NCI-H1048 (cell line): ENCODE measurements around the gene ABR.
"Not testable (repeated sequence)": the region's sequence is repeated elsewhere in the genome, so short reads cannot be mapped to it uniquely, and the experiment has no call there.

ENCODE experiments used
- DNase-seq: peaks from one replicate; lab custom pipeline; 2025; lab: John Stamatoyannopoulos, UW

Gene ABR

DNA sequence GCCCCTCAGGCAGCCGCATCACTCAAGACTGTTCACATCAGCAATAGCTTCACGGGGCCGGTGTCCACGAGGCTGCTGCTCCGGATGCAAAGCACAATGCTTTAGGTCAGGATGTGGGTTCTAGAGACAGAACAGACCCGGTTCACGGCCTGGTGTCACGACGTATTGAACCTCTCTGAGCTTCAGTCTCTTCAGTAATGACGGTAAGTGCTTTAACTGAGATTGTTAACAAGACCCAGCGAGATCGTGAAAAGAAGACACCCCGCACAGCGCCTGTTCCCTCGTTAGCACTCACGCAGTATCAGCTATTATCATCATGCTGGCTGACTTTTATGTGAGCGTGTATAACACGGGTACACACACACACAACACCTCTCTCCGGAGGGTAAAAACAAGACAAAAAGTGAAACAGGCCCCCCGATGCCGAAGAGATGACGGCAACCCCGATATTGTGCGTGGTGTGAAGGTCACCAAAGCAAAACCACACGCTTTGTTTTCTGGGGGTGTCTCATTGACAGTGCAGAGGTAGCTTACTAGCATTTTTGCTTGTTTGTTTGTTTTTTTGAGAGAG is 21.4 kb upstream of the ABR start:
- no peak for DNase-seq

DNA sequence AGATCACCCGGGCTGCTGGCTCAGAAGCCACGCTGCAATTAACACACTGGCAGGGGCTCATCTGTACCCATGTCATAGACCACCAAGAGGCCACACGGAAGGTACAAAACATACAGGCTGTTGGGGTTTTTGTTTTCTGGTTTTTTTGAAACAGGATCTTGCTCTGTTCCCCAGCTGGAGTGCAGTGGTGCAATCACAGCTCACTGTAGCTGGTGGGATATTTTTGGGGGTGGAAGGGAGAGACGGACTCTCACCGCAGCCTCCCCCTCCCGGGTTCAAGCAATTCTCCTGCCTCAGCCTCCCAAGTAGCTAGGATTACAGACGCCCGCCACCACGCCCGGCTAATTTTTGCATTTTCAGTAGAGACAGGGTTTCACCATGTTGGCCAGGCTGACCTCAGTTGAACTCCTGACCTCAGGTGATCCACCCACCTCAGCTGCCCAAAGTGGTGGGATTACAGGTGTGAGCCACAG is 19.5 kb upstream of the ABR start:
- DNase-seq, result not testable (repeated sequence)

DNA sequence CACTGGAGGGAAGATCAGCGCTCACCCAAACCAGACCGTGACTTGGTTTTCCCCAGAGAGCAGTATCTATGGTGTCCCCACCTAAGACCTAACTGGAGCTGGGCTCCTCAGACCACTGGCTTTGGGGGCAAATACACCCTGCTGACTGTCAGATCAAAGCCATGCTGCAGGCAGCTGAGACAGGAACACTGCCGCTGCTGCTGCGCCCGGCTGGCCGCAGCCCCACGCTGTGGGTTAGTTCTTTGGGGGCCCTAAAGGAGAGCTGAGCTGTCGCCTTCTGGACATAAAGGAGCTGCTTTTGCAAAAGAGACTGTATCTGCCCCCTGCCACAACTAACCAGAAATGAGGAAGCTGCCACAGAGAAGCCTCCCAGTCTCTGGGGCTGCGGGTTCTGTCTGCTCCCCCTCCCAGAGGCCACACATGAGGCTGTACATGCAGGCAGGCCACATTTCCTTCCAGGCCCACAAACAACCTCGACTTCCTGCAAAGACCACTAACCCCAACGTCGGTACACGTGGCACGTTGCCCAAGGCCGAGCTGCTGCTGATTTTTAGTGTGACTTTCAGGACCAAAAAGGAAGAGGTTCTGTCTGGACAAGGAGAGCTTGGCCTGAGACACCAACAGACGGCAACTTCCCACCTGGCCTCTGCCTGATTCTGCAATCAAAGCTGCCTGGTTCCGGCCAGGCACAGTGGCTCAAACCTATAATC is 18.2 kb upstream of the ABR start:
- DNase-seq, result no peak

DNA sequence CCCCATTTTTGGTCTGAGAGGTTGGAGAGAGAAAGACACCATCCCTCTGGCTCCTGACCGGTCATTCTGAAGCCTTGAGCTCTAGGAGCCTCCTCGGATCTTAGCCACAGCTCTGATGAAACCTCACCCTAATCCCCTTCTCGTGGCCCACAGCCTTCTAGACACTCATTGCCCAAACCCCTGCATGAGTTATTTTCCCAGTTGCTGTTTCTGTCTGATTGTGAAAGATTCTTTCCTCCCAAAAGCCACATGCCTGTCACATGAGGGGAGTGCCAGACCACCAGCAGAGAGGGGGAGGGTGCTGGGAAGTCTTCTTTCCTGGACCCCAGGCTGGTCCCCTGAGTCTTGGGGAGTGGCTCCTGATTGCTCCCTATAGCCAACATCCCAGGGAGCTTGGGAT is 17.6 kb upstream of the ABR start:
- DNase-seq, result no peak

DNA sequence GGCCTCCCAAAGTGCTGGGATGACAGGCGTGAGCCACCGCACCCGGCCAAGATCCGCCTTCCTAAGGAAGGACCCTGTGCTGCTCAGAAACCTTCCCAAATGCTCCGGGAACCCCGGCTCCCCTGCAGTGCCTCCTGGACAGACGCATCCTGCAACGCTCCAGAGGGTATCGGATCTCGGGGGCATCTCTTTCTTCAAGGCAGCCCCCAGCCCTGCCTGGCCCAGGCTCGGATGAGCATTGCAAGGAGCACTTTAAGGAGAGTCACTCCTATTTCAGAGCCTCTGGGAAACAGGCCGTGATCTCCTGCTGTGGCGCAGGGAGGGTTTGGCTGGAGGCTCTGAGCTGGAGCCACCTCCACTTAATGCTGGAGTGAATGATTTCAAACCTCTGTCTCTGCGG is 17.2 kb upstream of the ABR start:
- DNase-seq, result no peak

DNA sequence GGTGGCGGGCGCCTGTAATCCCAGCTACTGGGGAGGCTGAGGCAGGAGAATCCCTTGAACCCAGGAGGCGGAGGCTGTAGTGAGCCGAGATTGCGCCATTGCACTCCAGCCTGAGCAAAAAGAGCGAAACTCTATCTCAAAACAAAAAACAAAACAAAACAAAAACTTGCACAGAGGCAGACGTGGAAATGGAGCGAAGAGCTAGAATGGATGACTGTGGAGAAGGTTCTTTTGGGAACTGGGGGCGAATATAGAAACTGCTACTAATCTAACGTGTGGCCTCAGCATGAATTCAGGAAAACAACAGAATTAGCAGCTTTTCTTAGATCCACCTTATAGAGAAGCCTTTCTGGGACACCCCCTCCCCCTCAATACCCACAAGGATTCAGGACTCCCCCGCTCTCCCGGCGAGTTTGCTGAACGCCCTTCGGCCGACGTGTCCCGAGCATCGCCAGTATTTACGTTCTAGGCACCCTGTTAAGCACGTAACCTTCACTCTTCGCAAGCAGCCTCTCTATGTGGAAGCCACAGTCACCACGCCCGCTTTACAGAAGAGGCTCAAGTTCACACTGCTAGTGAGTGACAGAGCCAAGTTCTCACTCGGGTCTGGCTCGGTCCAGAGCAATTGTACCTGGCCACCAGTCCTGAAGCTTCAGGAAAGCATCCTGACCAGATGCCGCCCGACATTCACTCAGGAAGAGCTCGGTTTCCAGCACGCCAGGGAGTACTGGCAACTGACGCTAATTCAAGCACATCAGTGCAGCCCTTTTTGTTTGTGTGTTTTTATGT is 13.3 kb upstream of the ABR start:
- DNase-seq, result no peak

DNA sequence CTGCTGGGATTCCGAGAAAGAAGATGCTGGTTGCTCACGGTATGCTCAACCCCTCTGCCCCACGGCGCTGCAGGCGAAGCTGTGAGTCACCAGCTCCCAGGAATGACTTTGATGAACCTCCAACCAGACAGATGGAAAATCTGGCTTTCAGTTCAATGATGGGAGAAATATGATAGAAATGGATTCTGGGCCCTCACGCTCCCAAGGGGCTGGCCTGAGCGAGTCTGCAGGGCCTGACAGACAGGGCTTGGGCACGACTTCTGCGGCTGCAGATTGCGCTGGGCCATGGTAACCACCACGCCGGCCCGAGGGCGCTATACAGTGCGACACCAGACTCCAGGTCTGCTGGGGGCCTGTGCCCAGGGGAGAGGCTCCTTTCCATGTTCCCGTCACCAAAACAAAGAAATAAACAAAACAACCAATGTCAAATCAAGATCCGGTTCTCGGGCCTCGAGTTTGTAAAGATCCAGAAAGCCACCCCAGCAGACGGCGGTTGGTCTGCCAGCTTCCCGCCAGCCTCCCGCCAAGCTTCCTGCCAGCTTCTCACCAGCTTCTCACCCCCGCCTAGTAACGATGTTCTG is 11.1 kb upstream of the ABR start:
- no peak for DNase-seq

DNA sequence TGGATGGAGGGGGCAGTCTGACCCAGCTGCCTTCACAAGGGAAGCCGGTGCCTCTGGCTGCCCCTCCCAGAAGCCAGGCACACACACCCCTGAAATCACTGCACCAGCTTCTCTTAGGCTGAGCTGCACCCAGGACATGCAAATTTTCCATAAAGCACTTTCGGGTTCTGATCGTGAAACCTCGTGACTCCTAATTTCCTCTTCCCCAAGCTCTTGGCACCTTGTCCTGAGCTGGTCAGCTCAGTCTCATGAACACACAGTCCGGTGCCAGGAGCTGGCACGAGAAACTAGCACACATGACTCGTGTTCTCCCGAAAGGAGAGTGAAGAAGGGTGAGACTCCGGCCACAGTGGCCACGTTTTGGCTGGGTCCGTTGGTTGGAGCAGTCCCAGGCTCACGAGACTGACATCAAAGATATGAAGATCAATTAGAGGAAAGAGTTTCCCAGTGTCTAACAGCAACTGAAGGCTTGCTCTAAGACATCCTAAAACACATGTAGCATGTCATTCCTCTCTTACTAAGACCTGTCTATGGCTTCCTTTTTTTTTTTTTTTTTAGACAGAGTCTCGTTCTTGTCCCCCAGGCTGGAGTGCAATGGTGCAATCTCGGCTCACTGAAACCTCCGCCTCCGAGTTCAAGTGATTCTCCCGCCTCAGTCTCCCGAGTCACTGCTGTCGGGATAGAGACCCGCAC is 9.2 kb upstream of the ABR start:
- no peak for DNase-seq

DNA sequence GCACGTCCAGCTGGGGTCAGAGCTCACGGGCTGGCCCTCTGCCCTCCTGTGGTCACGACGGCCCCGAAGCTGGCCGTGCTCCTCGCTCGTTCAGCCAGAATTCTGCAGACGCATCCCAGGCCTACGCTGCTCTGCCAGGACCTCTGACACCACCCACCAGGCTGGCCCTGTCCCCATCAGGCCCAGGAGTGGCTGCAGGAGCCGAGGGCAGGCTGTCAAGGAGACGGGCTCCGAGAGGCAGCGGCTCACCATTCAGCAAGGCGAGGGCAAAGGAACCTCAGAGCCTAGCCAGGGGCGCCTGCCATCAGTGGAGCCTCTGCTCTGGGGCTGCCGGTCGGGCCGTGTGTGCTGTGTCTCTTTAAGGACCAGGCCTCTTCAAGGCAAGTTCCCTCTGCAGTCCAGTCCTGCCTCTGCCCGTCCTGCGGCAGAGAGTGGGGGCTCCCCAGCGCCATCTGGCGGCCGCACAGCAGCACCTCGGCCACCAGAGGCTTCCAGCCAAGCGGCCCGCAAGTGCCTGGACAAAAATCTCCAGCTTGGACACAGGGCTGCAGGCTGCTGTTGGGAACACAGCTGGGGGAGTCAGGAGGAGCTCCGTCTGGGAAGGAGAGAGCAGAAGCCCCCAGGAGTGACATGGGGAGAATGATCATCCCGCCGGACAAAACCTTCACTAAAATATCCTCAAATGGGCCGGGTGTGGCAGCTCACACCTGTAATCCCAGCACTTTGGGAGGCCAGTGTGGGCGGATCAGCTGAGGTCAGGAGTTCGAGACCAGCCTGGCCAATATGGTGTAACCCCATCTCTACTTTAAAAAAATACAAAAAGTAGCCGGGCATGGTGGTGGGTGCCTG is 7.4 kb upstream of the ABR start:
- DNase-seq, result peak; percentile 58

DNA sequence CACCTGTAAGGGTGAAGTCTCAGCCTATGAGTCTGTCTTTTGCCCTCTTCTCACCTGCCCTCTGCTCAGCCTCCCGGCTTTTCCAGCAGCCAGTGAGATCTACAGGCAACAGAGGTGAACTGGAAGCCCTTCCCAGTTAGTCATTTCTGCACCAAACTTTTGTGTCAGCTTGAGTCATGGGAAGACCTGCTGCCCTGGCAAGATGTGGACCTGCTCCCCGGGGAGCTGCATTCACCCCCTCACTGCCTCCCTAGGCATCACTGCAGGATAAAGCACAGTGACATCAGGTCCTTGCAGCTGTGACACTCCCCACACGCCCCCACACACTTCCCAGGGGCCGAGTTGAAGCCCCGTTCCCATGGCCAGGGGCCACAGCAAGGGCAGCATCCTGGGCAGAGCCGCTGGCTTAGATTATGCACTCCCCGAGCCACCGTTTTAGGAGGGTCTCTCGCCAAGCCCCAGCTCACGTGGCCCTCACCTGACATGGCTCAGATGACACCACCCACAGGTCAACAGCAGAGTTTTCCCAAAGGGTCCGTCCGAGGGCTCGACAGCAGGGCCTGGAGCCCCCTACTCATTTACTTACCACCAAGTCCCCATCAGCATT is 6.5 kb upstream of the ABR start:
- no peak for DNase-seq

DNA sequence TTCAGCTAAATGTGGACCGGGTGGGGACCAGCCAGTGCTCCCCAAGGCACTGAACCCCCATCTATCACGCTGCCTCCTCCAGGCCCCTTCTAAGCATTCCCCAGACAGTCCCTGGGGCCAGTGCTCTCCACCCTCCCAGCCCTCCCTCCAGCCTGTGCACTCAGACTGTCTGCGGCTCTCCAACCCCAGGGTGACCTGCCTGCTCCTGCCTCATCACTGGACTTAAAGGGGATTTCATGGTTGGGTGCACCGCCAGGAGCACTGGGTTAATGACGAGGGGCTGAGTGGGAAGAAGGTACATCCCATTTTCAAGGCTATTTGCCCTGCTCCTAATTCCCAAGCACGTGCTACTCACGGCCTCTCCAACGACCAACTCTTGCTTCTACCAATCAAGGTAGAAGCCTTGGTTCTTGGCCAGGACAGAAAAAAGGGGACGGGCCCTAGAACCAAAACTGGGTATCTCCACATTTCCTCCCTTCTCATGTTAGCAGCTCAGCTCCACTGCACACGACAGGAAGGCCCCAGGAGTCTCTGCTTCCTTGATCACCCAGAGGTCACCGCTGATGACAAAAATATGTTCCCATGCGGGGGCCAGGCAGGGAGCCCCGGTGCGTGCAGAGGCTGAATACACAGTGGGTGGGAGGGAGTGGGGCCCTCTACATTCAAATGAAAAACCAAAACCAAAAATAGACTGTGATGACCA is 3.5 kb upstream of the ABR start:
- no peak for DNase-seq

DNA sequence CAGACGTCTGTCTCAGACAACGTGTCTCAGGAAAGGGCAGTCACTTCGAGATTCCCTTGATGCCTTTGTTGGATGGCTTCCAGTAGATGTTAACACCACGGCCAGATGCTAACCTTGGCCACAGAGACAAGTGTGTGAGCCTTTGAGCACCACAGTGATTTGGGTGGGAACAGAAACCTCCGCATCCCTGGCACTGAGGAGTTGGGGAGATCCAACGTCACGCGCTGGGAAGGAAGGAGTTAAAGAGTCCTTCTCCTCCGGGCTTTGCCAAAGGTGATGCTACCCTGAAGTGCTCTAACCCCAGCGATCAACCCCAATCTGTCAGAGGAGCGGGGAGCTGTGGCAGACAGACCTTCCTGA is 3.0 kb upstream of the ABR start:
- no peak for DNase-seq

DNA sequence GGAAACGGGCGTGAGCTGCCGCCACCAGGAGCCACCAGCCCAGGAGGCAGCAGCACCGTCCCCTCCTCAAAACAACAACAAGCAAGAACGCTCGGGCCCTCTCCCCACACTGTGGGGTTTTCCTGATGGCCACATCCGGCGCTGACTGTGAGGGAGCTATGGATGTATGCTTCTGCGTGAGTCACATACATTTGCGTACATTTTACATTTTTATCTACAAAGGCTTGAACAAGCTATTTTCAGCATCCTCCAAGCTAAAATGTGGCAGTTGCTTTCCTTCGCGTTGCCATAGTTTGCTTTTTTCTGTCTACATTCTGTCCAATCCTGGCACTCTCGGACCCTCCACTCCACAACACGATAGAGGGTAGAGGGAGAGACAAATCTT is 2.0 kb upstream of the ABR start:
- no peak for DNase-seq

DNA sequence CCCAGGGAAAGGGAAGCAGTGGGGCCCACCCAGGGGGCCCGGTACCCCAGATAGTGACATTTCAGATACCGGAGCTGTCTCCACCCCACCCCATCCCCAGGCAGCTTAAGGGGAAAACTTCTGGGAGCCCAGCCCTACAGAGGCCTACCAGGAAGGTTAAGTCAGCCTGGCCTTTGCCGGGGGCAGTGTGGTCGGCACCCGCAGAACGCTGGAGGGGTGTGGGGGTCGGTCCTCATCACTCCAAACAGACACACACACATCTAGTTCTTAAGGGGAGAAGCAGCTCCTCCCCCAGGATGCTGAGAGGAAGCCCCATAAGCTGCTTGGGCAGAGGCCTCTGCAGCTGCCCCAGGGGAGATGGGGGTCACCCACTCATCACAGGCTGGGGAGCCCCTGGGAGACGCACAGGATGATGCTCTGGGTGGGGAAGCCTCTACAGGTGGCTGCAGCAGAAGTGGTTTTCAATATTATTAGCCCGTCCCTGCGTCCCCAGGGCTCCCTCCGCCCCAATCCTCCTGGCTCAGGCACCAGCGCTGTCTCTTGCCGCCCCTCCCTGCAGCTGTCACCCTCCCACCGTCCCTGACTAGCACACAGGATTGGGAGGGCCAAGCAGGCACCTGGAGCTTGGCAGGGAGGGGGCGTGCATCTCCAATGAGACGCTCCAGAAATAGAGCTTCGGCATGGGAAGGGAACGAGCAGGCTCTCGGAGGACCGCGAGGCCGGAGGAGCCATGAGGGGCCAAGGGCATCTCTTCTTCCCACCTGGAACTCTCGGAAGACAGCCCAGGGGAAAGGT is 1.4 kb upstream of the ABR start:
- no peak for DNase-seq

DNA sequence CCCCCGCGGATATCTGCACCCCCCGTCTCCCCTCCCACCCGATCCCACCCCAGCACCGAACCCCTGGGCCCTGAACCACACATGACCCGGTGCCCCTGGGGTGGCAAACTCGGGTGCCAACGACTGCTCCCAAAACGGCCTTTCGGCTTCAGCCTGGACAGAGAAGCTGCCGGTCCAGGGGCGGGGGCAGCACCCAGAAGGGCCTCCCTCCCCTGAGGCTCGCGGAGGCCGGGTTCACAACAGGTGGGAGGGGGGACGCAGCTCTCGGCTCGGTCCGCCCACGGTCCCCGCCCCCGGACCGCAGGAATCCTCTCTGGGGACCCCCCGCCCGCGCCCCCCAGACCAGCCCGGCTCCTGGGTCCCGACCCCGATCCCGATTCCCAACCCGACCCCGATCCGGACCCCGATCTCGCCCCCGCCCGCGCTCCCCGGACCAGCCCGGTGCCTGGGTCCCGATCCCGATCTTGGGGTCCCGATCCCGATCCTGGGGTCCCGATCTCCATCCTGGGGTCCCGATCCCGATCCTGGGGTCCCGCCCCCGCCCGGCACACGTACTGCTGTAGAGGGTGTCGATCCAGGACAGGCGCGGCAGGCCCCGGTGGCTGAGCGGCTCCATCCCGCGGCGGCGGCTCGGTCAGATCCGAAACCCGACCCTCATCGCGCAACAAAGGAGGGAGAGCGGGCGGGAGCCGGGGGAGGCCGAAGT is 516 bp downstream of the ABR start:
- DNase-seq, result no peak

DNA sequence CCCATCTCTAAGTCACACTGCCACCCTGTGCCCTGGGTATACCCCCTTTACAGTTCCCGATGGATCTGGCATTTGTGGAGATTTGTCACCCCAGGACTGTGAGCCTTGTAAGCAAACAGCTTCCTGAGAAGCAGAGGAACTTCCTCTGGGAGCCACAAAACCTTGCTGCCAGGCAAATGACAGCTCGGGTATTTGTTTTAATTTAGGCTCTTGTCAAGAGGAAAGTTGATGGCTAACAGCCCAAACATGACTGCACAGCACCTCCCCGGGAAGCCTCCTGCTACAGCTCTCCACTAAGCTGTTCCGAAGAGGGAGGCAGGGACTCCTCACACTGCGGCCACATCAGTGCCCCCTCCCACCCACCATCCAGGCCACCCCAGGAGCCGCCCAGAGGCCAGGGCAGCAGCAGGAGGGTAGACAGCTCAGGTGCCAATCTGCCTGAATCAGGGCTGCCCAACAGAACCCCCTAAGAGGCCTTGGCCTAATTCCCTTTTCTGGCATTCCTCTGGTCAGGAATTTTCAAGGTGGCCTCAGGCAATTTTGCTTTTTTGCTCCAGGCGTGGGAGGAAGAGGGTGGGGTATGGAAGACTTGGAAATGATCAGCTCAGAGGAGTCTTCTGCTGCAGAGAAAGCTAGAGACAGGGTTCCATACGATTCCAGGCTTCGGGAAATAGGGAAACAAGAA is 2.6 kb downstream of the ABR start:
- no peak for DNase-seq

DNA sequence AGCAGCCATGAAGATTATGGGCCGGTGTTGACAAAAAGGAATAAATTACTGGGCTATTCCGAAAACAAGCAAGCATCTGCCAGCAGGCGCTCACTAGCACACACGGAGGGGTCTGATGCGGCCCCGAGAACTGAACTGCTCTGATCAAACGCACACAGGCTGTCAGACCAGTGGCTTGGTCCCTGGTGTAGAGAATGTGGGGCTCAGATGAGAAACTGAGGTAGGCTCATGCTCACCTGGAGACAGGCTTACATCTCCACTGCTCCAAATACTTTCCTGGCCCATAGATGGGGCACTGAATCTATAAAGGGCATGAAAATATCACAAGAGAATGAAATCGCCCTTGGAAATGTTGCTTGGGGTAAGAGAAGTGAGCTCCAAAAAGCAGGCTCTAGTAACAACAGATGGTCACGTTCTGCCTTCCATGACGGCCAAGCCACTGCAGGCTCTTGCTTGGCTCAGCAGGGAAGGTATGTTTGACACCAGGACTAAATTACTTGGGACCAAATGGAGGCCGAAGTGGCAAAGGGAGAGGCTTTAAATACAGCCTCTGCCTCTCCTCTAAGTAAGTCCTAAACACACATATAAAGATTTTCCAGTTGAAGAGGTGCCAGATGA is 5.4 kb downstream of the ABR start:
- DNase-seq, result no peak
